Activated naive CD8-positive, alpha-beta T cell treated with anti-CD3 and anti-CD28 coated beads, Interleukin-2, amount 10 ng/mL, durations not matched to agents 7 days and 5 days (primary cell): ENCODE data around the gene CHN2. TPM values are rescaled to one million over a fixed set of nuclear protein-coding genes. Genes with fewer than 3 reads are reported as not detected.
"Not testable (repeated sequence)": the region's sequence is repeated elsewhere in the genome, so short reads cannot be mapped to it uniquely, and the experiment has no call there.

Experiments
- ATAC-seq: fragments of 150-1000 bp; cut with Tn5 transposase; one replicate; pipeline ENCODE4 v1.10.0; 2021; ENCODE audit warnings: low read depth, moderate library complexity
- POLR2A ChIA-PET: fragments of 350-600 bp; sonication (Branson Sonifier 250); formaldehyde crosslinking; loops from one replicate; lab custom pipeline; 2021; ENCODE audit warnings: antibody characterized with exemption; lab: Charles Lee
- DNase-seq: peaks from one replicate; pipeline ENCODE4 v3.0.0; 2021
- H3K27ac Mint-ChIP-seq: one replicate; pipeline ENCODE4 v1.8.0; 2022; ENCODE audit warnings: mild to moderate bottlenecking, mixed read lengths
- H3K27me3 Mint-ChIP-seq: one replicate; pipeline ENCODE4 v1.8.0; 2022; ENCODE audit warnings: mild to moderate bottlenecking, moderate library complexity, mixed read lengths
- H3K36me3 Mint-ChIP-seq: one replicate; pipeline ENCODE4 v1.8.0; 2021; ENCODE audit warnings: mild to moderate bottlenecking, mixed read lengths
- H3K4me1 Mint-ChIP-seq: one replicate; pipeline ENCODE4 v1.8.0; 2021; ENCODE audit warnings: mixed read lengths
- H3K4me3 Mint-ChIP-seq: one replicate; pipeline ENCODE4 v1.8.0; 2022; ENCODE audit warnings: mild to moderate bottlenecking, moderate library complexity, mixed read lengths
- H3K9me3 Mint-ChIP-seq: one replicate; pipeline ENCODE4 v1.8.0; 2021; ENCODE audit warnings: mixed read lengths
- total RNA-seq, 2 experiments: library from RNA; stranded (reverse); gene quantifications; one replicate each; pipeline ENCODE4 v1.2.3, GENCODE V29; 2021

CHN2 gene
- total RNA-seq, 2 experiments from 2014 or later: 6.5 to 7.2 TPM

DNA sequence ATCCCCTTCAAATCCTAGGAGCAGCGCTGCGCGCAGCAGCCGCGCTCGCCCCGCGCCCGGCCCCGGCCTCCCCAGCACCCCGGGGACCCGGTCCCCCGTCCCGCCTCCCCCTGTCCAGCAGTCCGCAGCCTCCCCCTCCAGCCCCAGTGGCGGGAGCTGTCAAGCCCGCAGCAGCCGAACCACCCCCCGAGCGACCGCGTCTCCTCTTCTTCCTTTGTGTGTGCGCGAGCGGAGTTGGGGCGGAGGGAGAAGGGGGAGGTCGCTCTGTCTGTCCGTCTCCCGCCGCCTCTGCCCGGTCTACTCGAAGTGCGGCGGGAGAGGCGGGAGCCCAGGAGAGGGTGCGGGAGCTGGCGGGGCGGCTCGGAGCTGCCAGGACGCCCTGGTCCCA, 375 bp upstream of the CHN2 start:
- DNase-seq (no peak), ATAC-seq (no peak)
- POLR2A ChIA-PET: no interaction called here
- H3K4me3 Mint-ChIP-seq: peak overlapping the region; percentile 76
- H3K27me3 Mint-ChIP-seq: peaks cover 80% of the 10 kb centered on the region
- peaks cover 19% of the 10 kb centered on the region for H3K4me1 Mint-ChIP-seq
- no peak overlapping the region for H3K27ac Mint-ChIP-seq
- H3K36me3 Mint-ChIP-seq: no peaks in the 10 kb centered on the region
- H3K9me3 Mint-ChIP-seq: no peaks in the 10 kb centered on the region

DNA sequence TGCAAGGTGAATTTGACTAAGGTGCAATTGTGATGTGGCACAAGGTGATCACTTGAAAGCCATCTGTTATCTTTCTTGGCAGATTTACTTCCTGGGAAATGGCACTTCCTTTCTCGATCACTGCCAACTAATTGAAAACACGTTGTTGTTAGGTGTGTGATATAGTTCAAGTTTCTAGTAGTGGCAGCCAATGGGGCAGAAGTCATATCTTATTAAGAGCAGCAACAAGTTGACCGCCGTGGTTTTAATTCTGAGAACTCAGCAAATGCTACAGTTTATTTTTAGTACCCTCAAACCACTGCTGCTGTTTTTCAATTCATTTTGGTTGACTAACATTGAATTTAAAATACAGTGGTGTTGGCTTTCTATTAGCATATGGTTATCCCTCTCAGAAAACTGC, 1.6 kb downstream of the CHN2 start:
- Mint-ChIP-seq H3K27ac (no peak overlapping the region), H3K9me3 (no peaks in the 10 kb centered on the region), H3K4me3 (peak overlapping the region; percentile 92), H3K36me3 (no peaks in the 10 kb centered on the region), H3K27me3 (peaks cover 75% of the 10 kb centered on the region), H3K4me1 (peaks cover 19% of the 10 kb centered on the region)
- POLR2A ChIA-PET: interaction anchor here (0.6 to 0.9 kb wide), 2 partner anchors 141 to 267 kb away, joined by 3 to 5 read pairs; no protein-coding TSS in a partner anchor
- no peak for DNase-seq
- ATAC-seq: peak; percentile 23

DNA sequence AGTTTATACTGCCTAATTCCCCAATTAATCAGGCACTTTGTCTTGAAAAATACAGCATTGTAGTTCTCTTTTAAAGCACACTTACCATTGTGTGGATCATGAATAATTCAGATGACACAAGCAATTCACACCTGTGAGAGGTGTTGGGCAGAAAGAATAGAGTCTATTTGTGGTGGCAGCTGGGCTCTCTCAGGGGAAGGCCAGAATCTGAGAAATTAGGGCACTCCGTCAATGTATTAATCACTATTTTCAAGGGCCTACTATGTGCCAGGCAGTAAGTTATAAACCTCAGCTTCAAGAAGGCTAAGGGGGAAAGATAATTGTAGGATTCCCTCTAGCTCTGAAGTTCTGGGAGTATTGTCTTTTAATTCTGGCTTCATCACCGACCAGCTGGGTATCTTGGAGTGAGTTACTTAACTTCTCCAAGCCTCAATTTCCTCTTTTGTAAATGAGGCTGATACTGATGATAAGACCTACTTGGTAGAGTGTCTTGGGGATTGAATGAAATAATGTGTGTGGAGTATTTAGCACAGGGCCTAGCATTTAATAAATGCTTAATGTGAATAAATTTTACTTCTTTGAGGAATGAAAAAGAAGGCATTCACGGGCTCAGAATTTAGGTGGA, 2.5 kb downstream of the CHN2 start:
- H3K27ac Mint-ChIP-seq: no peak overlapping the region
- H3K9me3 Mint-ChIP-seq: no peaks in the 10 kb centered on the region
- peak overlapping the region; percentile 92 for H3K4me3 Mint-ChIP-seq
- peaks cover 19% of the 10 kb centered on the region for H3K4me1 Mint-ChIP-seq
- H3K36me3 Mint-ChIP-seq: no peaks in the 10 kb centered on the region
- POLR2A ChIA-PET: interaction anchor here (0.6 kb wide), 1 partner anchor 12 kb away, joined by 3 read pairs; no protein-coding TSS in a partner anchor
- ATAC-seq: no peak
- no peak for DNase-seq
- H3K27me3 Mint-ChIP-seq: peaks cover 72% of the 10 kb centered on the region

DNA sequence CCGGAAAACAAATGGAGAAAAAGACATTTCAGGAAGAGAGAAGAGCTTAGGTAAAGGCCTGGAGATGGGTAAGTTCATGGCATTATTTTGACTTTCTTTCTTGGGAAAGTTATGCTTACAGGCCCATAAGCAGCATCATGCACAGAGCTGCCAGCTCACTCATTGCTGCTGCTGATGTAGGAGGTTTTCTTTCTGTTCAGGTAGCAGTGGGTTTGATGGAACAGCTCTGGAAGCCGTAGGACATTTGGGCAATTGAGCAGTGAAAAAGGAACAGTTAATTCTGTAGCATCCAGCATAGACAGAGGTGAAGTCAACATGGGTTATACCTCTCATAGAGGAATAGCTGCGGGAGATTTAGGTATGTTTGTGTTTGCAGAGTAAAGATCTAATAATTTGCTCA, 3.3 kb downstream of the CHN2 start:
- H3K27me3 Mint-ChIP-seq: peaks cover 65% of the 10 kb centered on the region
- ATAC-seq: no peak

DNA sequence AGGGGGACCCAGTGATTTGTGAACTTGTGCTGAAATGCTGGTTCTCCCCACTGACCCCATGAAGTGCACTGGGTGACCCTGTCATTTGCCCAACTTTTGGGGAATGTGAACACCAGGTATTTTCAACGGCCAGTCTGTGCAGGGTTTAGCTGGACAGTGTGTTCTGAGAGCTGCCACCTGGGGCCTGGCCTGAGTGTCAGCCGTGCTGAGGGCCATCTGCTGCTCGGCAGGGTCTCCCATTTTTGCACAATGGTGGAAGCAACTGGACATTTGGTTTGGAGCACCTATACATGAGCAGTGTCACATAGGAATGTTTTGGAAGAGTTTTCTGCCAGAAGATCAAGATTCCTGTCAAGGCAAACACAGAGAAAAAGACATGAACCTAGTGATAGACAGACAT, 5.2 kb downstream of the CHN2 start:
- POLR2A ChIA-PET: no interaction called here
- Mint-ChIP-seq H3K27ac (no peak overlapping the region), H3K36me3 (no peaks in the 10 kb centered on the region), H3K4me1 (peaks cover 19% of the 10 kb centered on the region), H3K4me3 (no peak overlapping the region), H3K9me3 (no peaks in the 10 kb centered on the region), H3K27me3 (peaks cover 54% of the 10 kb centered on the region)
- DNase-seq (no peak), ATAC-seq (no peak)

More for the DNA sequence above, 3.3 kb downstream of the CHN2 start:
- POLR2A ChIA-PET: interaction anchor here (0.6 kb wide), 1 partner anchor 11 kb away, joined by 3 read pairs; no protein-coding TSS in a partner anchor
- Mint-ChIP-seq H3K4me1 (peaks cover 19% of the 10 kb centered on the region), H3K4me3 (no peak overlapping the region), H3K9me3 (no peaks in the 10 kb centered on the region), H3K27ac (no peak overlapping the region), H3K36me3 (no peaks in the 10 kb centered on the region)
- DNase-seq: no peak

DNA sequence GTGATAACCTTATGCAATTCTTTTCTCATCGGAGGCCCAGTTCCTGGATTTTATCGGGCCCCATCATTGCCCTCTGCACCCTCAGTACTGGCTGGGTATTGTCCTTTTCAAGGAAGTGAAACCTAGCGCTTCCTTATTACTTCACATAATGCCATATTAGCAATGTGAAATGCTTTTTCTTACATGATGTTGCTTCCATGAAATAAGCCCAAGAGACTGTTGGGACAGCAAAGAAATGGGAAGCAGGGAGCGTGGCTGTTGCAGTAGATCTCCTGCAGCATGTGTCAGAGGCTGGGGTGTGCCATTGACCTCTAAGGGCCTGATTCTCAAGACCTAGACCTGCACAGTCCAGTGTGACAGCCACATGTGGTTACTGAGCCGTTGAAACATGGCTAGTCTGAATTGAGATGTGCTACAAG, 8.1 kb downstream of the CHN2 start:
- Mint-ChIP-seq H3K27ac (no peak overlapping the region), H3K4me3 (no peak overlapping the region), H3K36me3 (no peaks in the 10 kb centered on the region), H3K4me1 (peaks cover 6% of the 10 kb centered on the region), H3K9me3 (no peaks in the 10 kb centered on the region), H3K27me3 (peaks cover 30% of the 10 kb centered on the region)
- ATAC-seq (no peak), DNase-seq (no peak)
- POLR2A ChIA-PET: no interaction called here

DNA sequence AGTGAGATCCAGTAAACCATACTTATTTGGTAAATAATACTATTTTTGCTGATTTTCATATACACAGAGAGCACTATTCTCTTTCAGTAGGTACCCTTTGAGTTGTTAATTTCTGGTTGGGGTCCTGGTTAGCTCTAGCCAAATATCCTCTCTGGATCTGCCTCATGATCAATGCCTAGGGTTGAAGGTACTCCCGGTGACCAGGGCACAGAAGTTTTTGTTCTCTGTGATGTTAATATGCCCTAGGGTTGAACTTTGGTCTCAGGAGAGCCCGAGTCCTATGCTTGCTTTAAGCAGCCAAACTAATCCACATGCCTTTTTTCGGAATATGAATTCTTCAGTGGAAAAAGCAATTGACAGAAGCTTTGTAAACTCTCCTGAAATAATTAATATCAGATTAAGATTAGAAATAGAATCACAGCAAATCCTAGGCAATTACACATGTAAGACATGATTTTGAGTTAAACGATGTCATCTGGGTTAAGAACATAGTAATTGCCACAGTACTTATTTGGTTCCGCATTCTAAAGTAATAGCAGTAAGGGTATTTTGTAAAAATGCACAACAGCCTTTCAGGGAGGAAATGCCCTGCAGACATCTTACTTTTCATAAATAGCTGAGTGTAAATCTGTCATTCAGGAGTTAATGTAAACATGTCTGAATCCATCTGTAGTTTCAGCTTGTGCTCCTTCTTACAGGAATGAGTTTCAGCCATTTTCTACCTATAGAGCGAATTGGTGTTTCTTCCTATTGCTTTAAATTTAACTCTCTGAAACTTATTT, 10.1 kb downstream of the CHN2 start:
- no peak overlapping the region for H3K27ac Mint-ChIP-seq
- no peaks in the 10 kb centered on the region for H3K36me3 Mint-ChIP-seq
- no peaks in the 10 kb centered on the region for H3K9me3 Mint-ChIP-seq
- DNase-seq: no peak
- ATAC-seq: no peak
- H3K4me1 Mint-ChIP-seq: peaks cover 16% of the 10 kb centered on the region
- POLR2A ChIA-PET: no interaction called here
- H3K27me3 Mint-ChIP-seq: peaks cover 16% of the 10 kb centered on the region
- H3K4me3 Mint-ChIP-seq: no peak overlapping the region

DNA sequence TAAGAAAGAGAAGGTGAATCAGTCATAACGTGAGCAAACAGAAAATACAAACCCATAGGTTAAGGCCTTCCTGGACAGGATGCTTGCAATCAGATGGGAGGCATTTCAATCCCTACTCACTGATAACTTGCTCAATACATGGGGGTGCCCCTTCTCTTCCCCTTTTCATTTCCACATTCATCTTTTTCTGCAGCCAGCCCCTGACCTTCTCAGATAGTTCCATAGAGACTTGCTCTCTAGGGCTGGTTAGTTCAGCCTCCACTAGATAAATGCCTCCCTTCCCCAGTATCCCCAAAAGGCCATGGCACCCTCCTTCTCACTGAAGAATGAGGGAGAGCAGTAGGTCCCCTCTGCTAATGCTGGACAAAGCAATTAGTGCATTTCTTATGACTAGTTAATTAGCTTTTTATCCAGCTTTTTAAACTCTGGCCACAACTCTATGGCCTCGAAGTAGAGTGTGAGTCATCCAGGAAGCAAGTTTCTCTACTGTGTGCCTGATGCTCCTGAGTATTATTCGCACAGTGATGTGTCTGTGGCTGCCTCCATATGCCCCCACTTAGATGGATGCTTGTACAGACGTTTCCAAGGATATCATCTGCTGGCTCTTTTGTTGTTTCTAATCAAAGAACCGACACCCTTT, 12.7 kb downstream of the CHN2 start:
- no peak for DNase-seq
- Mint-ChIP-seq H3K27ac (no peak overlapping the region), H3K36me3 (peaks cover 1% of the 10 kb centered on the region), H3K4me1 (peaks cover 19% of the 10 kb centered on the region), H3K9me3 (no peaks in the 10 kb centered on the region), H3K27me3 (no peaks in the 10 kb centered on the region), H3K4me3 (no peak overlapping the region)
- POLR2A ChIA-PET: no interaction called here
- ATAC-seq: peak; percentile 72

DNA sequence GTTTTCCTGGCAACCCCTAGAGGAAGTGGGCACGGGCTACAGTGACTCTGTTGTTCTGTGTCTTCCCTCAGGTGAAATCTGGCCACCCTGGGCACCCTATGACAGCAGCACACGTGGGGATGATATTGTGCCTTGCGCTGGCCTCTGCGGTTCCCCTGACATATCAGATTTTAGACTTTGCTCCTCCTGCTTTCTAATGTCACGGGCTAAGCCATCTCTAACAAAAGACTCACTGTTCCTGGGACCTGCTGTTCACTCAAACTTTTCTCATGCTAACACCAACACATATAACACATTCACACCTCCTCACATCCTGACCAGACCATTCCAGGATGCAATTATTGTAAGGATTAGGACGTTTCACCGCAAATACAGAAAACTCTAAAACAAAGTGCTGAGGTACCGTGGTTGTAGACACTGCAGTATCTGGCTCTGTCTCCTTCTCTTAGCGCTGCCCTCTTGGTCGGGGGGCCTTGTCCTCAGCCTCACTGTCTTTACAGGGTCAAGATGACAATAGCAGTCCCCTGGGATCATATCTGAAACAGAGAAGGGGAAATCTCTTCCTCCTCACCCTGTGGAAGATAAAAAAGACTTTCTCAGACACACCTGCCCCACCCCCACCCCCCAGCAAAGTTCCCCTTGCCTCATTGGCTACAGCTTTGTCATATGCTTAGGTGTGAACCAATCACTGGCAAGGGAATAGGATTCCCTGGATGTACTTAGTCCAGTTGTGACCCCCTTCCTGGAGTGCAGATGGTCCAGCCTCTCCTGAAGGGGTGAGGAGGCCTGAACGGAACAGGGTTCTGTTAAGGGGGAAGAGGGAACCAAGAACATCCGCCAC, 14.1 kb downstream of the CHN2 start:
- H3K36me3 Mint-ChIP-seq: peaks cover 1% of the 10 kb centered on the region

DNA sequence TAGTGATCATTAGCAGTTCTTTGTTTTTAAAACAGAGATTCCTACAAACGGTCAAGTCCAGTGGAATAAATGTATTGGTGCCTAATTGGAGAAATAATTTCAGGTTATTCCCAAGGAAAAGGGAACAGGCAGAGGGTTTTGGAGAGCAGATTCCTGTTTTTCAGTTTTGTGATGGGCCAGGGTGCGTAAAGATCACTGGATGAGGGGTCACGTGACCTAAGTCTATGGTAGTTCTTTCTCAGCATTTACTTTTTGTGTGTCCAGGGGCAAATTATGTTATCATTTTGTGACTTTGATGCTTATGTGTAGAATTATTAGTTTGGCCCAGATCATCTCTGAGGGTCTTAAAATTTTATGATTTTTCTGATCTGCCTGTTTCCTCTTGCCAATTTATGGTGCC, 15.2 kb downstream of the CHN2 start:
- H3K27ac Mint-ChIP-seq: no peak overlapping the region
- no peak for DNase-seq
- peaks cover 19% of the 10 kb centered on the region for H3K4me1 Mint-ChIP-seq
- no peak for ATAC-seq
- no peaks in the 10 kb centered on the region for H3K9me3 Mint-ChIP-seq
- peaks cover 2% of the 10 kb centered on the region for H3K27me3 Mint-ChIP-seq
- H3K4me3 Mint-ChIP-seq: no peak overlapping the region
- H3K36me3 Mint-ChIP-seq: peaks cover 1% of the 10 kb centered on the region
- POLR2A ChIA-PET: no interaction called here

More for the DNA sequence above, 14.1 kb downstream of the CHN2 start:
- POLR2A ChIA-PET: interaction anchor here (0.6 kb wide), 1 partner anchor 11 kb away, joined by 3 read pairs; no protein-coding TSS in a partner anchor
- Mint-ChIP-seq H3K4me3 (no peak overlapping the region), H3K9me3 (no peaks in the 10 kb centered on the region), H3K4me1 (peaks cover 19% of the 10 kb centered on the region), H3K27ac (no peak overlapping the region), H3K27me3 (no peaks in the 10 kb centered on the region)
- DNase-seq (no peak), ATAC-seq (no peak)

DNA sequence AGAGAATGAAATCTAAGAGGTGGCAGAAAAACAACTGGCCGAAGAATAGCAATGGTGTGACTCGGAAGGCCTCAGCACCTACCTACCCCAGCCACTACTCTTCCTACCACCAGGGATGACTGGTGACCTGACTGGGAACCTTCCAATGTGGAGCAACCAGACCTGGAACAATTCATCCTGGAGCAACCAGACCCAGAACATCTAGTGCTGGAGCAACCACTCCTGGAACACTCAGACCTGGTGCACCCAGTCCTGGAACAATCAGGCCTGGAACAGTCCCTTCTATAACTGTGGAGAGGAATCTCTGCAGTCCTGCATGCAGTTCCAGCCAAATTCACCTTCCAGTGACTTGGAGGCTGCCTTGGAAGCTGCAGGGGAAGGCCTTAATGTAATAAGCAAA, 18.2 kb downstream of the CHN2 start:
- ATAC-seq, DNase-seq, POLR2A ChIA-PET: not testable (repeated sequence)

DNA sequence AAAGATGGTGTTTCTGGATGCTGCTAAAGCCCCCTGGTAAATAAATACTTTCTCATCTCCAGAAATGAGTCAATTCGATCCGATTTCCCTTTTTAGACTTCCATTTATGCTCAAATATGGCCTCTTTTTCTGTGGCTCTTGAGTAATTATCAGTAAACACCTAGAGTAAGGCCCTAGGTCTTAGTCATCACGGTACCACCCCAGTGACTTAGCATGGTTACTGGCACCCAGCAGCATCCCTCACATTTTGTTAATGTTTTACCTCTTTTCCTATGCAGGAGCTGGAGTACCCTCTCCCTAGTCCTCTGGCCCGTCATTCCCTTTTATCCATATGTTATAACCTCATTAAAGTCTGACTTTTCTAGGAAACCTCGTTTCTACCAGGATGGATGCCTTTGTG, 19.5 kb downstream of the CHN2 start:
- no peak overlapping the region for H3K4me3 Mint-ChIP-seq
- H3K9me3 Mint-ChIP-seq: no peaks in the 10 kb centered on the region
- peaks cover 1% of the 10 kb centered on the region for H3K36me3 Mint-ChIP-seq
- H3K27me3 Mint-ChIP-seq: peaks cover 4% of the 10 kb centered on the region
- peaks cover 3% of the 10 kb centered on the region for H3K4me1 Mint-ChIP-seq
- DNase-seq: no peak
- POLR2A ChIA-PET: no interaction called here
- no peak overlapping the region for H3K27ac Mint-ChIP-seq
- ATAC-seq: no peak

More for the DNA sequence above, 18.2 kb downstream of the CHN2 start:
- H3K27me3 Mint-ChIP-seq, H3K27ac Mint-ChIP-seq, H3K4me3 Mint-ChIP-seq, H3K36me3 Mint-ChIP-seq, H3K9me3 Mint-ChIP-seq: not testable (repeated sequence)
- peaks cover 12% of the 10 kb centered on the region for H3K4me1 Mint-ChIP-seq

DNA sequence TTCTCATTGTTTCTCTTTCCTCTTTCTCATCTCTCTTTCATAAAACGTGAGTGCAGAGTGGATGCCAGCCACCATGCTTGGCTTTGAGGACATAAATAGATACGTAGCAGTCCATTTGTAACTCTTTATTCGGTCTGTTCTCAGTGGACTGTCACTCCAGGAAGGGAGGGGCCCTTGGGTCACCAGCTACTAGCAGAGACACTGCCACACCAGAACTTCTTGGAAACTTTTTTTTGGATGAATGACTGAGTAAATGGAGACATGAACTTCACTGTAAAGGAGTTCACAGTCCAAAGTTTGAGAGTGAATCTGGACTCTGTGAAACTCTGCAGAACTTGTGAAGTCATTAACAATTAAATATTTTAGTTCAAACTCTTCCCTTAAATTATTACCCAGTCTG, 20.2 kb downstream of the CHN2 start:
- Mint-ChIP-seq H3K4me3 (no peak overlapping the region), H3K27ac (no peak overlapping the region), H3K36me3 (peaks cover 1% of the 10 kb centered on the region), H3K4me1 (peaks cover 3% of the 10 kb centered on the region), H3K27me3 (peaks cover 7% of the 10 kb centered on the region), H3K9me3 (no peaks in the 10 kb centered on the region)
- POLR2A ChIA-PET: no interaction called here
- DNase-seq (no peak), ATAC-seq (no peak)
